B cell (primary cell): ENCODE data around the gene ZNF106. TPM values are rescaled to one million over a fixed set of nuclear protein-coding genes. Genes with fewer than 3 reads are reported as not detected.

ENCODE experiments used
- ATAC-seq: fragments of 200-7000 bp; cut with Tn5 transposase; one replicate; pipeline ENCODE4 v1.10.0; 2021; ENCODE audit warnings: low read depth, mild to moderate bottlenecking, moderate number of reproducible peaks, moderate library complexity
- CTCF ChIA-PET: fragments of 350-600 bp; sonication (Branson Sonifier 250); formaldehyde crosslinking; loops from one replicate; lab custom pipeline; 2021; ENCODE audit warnings: antibody characterized with exemption, inconsistent platforms; lab: Charles Lee
- POLR2A ChIA-PET: fragments of 350-600 bp; sonication (Branson Sonifier 250); formaldehyde crosslinking; loops from one replicate; lab custom pipeline; 2021; ENCODE audit warnings: antibody characterized with exemption; lab: Charles Lee
- DNase-seq: peaks from one replicate; pipeline ENCODE4 v3.0.0; 2013
- H2AFZ ChIP-seq: 2 replicates; pipeline ENCODE4 v1.6.1; 2012; ENCODE audit warnings: mild to moderate bottlenecking, low read depth, low read length; ENCODE audit not compliant: insufficient read depth, poor library complexity, severe bottlenecking
- H3K27ac ChIP-seq, 2 donors: 1 replicate in 1 of 2; 2 replicates in 1 of 2; pipeline ENCODE4 v1.5.1; 2012 to 2013; ENCODE audit warnings: low read length in 2 of 2, mild to moderate bottlenecking in 2 of 2, moderate library complexity in 1 of 2
- H3K27me3 ChIP-seq, 4 experiments: fragments of 200-600 bp in 1 of 4; sonication (generic) in 1 of 4; replicated peaks in 1 of 4; 1 replicate in 2 of 4; 2 replicates in 2 of 4; pipeline versions ENCODE4 v1.6.1 to v1.7.0; 2013 to 2016; ENCODE audit warnings: low read length in 3 of 4, mild to moderate bottlenecking in 2 of 4, mixed read lengths in 1 of 4, moderate library complexity in 1 of 4; ENCODE audit not compliant: insufficient read depth in 4 of 4, control insufficient read depth in 3 of 4; ENCODE audit errors: control extremely low read depth in 1 of 4
- H3K36me3 ChIP-seq, 2 experiments: replicated peaks in 1 of 2; 1 replicate in 1 of 2; 2 replicates in 1 of 2; pipeline versions ENCODE4 v1.6.1 to v1.7.1; 2013; ENCODE audit warnings: low read length in 1 of 2; ENCODE audit not compliant: insufficient read depth in 2 of 2, control insufficient read depth in 1 of 2; ENCODE audit errors: control extremely low read depth in 1 of 2, extremely low read depth in 1 of 2
- H3K4me1 ChIP-seq, 2 donors: fragments of 200-600 bp in 1 of 2; sonication (generic) in 1 of 2; 1 replicate in 1 of 2; 2 replicates in 1 of 2; pipeline versions ENCODE4 v1.5.1 to v1.6.1; 2013 to 2017; ENCODE audit warnings: low read length in 2 of 2; ENCODE audit not compliant: control insufficient read depth in 2 of 2, insufficient read depth in 2 of 2
- H3K4me2 ChIP-seq: replicated peaks from 2 replicates; pipeline ENCODE3; 2012; ENCODE audit warnings: mild to moderate bottlenecking, low read depth, low read length; ENCODE audit not compliant: poor library complexity, severe bottlenecking
- H3K4me3 ChIP-seq, 5 experiments: fragments of 200-600 bp in 1 of 5; sonication (generic) in 1 of 5; 1 replicate in 3 of 5; 2 replicates in 2 of 5; pipeline versions ENCODE4 v1.5.1 to v1.7.0; 2011 to 2016; ENCODE audit warnings: low read length in 4 of 5, mild to moderate bottlenecking in 4 of 5, low read depth in 2 of 5, control low read depth in 1 of 5, moderate library complexity in 1 of 5; ENCODE audit not compliant: insufficient read depth in 1 of 5; ENCODE audit errors: control extremely low read depth in 1 of 5, extremely low read depth in 1 of 5
- H3K79me2 ChIP-seq: fragments of 200-600 bp; sonication (generic); one replicate; pipeline ENCODE4 v1.6.0; 2016; ENCODE audit warnings: low read length; ENCODE audit not compliant: control insufficient read depth, insufficient read depth
- H3K9ac ChIP-seq: fragments of 200-600 bp; sonication (generic); 2 replicates; pipeline ENCODE4 v1.6.1; 2017; ENCODE audit warnings: mild to moderate bottlenecking, low read length, moderate library complexity
- H3K9me3 ChIP-seq, 3 donors: one replicate each; pipeline versions ENCODE4 v1.6.1 to v1.7.1; 2013; ENCODE audit warnings: low read length in 2 of 3; ENCODE audit not compliant: control insufficient read depth in 2 of 3, insufficient read depth in 1 of 3; ENCODE audit errors: control extremely low read depth in 1 of 3
- H4K20me1 ChIP-seq: 2 replicates; pipeline ENCODE4 v1.6.0; 2012; ENCODE audit warnings: mild to moderate bottlenecking, low read length; ENCODE audit not compliant: insufficient read depth, control insufficient read depth, poor library complexity, severe bottlenecking
- H3K27ac Mint-ChIP-seq: one replicate; pipeline ENCODE4 v1.8.0; 2021; ENCODE audit warnings: mixed read lengths
- H3K27me3 Mint-ChIP-seq: one replicate; pipeline ENCODE4 v1.8.0; 2021; ENCODE audit warnings: mixed read lengths
- H3K4me1 Mint-ChIP-seq: one replicate; pipeline ENCODE4 v1.8.0; 2021; ENCODE audit warnings: mixed read lengths
- H3K4me3 Mint-ChIP-seq: one replicate; pipeline ENCODE4 v1.8.0; 2021; ENCODE audit warnings: mixed read lengths
- H3K9me3 Mint-ChIP-seq: one replicate; pipeline ENCODE4 v1.8.0; 2022; ENCODE audit warnings: mixed read lengths; ENCODE audit not compliant: insufficient read depth
- EZH2 ChIP-seq: IDR thresholded peaks from 2 replicates; pipeline ENCODE4 v1.6.1; 2012; ENCODE audit warnings: borderline replicate concordance, low read depth, mild to moderate bottlenecking, moderate library complexity, low read length; ENCODE audit not compliant: insufficient read depth, poor library complexity, severe bottlenecking
- WGBS: methylation state at CpG from one replicate; pipeline ENCODE4 v1.1.5; 2013; ENCODE audit warnings: missing lambda C conversion rate; ENCODE audit not compliant: insufficient coverage; 5-methylcytosine and 5-hydroxymethylcytosine counted together
- intact Hi-C: fragments of 100-400 bp; cut with micrococcal nuclease; formaldehyde crosslinking; loops from one replicate; pipeline ENCODE4 v1.10.0; 2022
- polyA plus RNA-seq: library from polyadenylated mRNA; depleted of rRNA; stranded (reverse); fragments of >200 nt; gene quantifications from 2 replicates; pipeline ENCODE4 v1.2.3, GENCODE V29; 2012
- total RNA-seq, 2 donors: library from RNA; stranded (reverse); fragments of 120-200 nt in 1 of 2; gene quantifications; 1 replicate in 1 of 2; 2 replicates in 1 of 2; pipeline versions ENCODE4 v1.2.3 to v1.2.4, GENCODE V29; 2013 to 2022
- TF ChIP-seq, protein P1 (sequence below): fragments of 200-600 bp; IDR thresholded peaks from one replicate; pipeline ENCODE4 v1.8.0; 2022; ENCODE audit warnings: antibody characterized with exemption, mild to moderate bottlenecking

The ZNF106 gene
- total and polyA plus RNA-seq, 2 donors (not counting 1 experiment from before 2014, with no cell fraction given): 10.1 to 51.4 TPM

GRCh38 chr15:42411884-42412283 is 79.1 kb downstream of the ZNF106 start:
- Histone ChIP-seq H2AFZ (no peak overlapping the region), H3K36me3 (peaks cover 5 to 47% of the 10 kb centered on the region in 2 experiments), H3K27me3 (no peaks in the 10 kb centered on the region), H3K9me3 (no peaks in the 10 kb centered on the region), H4K20me1 (no peaks in the 10 kb centered on the region), H3K4me2 (no peak overlapping the region), H3K9ac (no peak overlapping the region), H3K79me2 (no peaks in the 10 kb centered on the region), H3K27ac (no peak overlapping the region), H3K4me1 (no peaks in the 10 kb centered on the region), H3K4me3 (no peak overlapping the region)
- no peaks in the 10 kb centered on the region for H3K27me3 Mint-ChIP-seq
- intact Hi-C loops: no loop called here
- ChIA-PET CTCF (no interaction called here), POLR2A (no interaction called here)
- DNase-seq: no peak
- no peaks in the 10 kb centered on the region for H3K4me1 Mint-ChIP-seq
- no peak for ATAC-seq
- WGBS: 97% methylated on average over 6 of the region's 7 CpGs
- TF ChIP-seq EZH2: no peak
- TF ChIP-seq, protein P1, sequence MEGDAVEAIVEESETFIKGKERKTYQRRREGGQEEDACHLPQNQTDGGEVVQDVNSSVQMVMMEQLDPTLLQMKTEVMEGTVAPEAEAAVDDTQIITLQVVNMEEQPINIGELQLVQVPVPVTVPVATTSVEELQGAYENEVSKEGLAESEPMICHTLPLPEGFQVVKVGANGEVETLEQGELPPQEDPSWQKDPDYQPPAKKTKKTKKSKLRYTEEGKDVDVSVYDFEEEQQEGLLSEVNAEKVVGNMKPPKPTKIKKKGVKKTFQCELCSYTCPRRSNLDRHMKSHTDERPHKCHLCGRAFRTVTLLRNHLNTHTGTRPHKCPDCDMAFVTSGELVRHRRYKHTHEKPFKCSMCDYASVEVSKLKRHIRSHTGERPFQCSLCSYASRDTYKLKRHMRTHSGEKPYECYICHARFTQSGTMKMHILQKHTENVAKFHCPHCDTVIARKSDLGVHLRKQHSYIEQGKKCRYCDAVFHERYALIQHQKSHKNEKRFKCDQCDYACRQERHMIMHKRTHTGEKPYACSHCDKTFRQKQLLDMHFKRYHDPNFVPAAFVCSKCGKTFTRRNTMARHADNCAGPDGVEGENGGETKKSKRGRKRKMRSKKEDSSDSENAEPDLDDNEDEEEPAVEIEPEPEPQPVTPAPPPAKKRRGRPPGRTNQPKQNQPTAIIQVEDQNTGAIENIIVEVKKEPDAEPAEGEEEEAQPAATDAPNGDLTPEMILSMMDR: no peak
- H3K27ac Mint-ChIP-seq: no peak overlapping the region
- H3K9me3 Mint-ChIP-seq: no peaks in the 10 kb centered on the region
- H3K4me3 Mint-ChIP-seq: no peak overlapping the region

- Mint-ChIP-seq H3K27me3 (no peaks in the 10 kb centered on the region), H3K4me3 (no peak overlapping the region), H3K9me3 (no peaks in the 10 kb centered on the region), H3K4me1 (no peaks in the 10 kb centered on the region), H3K27ac (no peak overlapping the region)
- ChIA-PET CTCF (no interaction called here), POLR2A (no interaction called here)
- intact Hi-C loops: no loop called here
- ATAC-seq (no peak), DNase-seq (no peak)
- H3K36me3 ChIP-seq: peaks cover 0 to 26% of the 10 kb centered on the region in 2 experiments
- no peaks in the 10 kb centered on the region for H3K9me3 ChIP-seq
- TF ChIP-seq EZH2: no peak
- TF ChIP-seq, protein P1: no peak
- WGBS: 94% methylated on average over 6 of the region's 9 CpGs
- H3K27me3 ChIP-seq: no peaks in the 10 kb centered on the region
- no peak overlapping the region for H3K27ac ChIP-seq
- no peaks in the 10 kb centered on the region for H3K79me2 ChIP-seq
- no peaks in the 10 kb centered on the region for H3K4me1 ChIP-seq
- no peak overlapping the region for H3K9ac ChIP-seq
- H3K4me3 ChIP-seq: no peak overlapping the region
- H3K4me2 ChIP-seq: no peak overlapping the region
- no peaks in the 10 kb centered on the region for H4K20me1 ChIP-seq
- no peak overlapping the region for H2AFZ ChIP-seq
Observed at GRCh38 chr15:42409011-42409410, 81.9 kb downstream of the ZNF106 start.
